CD4-positive, alpha-beta T cell (primary cell): ENCODE measurements around the gene SAMMSON. TPM values are rescaled to one million over a fixed set of nuclear protein-coding genes. Genes with fewer than 3 reads are reported as not detected.
A peak's percentile ranks its signal among the peaks of the same experiment; 100 is the strongest.

Experiments
- ATAC-seq: fragments of 200-7000 bp; cut with Tn5 transposase; one replicate; pipeline ENCODE4 v1.10.0; 2022; ENCODE audit warnings: mild to moderate bottlenecking; ENCODE audit not compliant: poor library complexity
- CTCF ChIA-PET: fragments of 350-600 bp; sonication (Branson Sonifier 250); formaldehyde crosslinking; loops from one replicate; lab custom pipeline; 2021; ENCODE audit warnings: antibody characterized with exemption, inconsistent platforms; lab: Charles Lee
- POLR2A ChIA-PET: fragments of 350-600 bp; sonication (Branson Sonifier 250); formaldehyde crosslinking; loops from one replicate; lab custom pipeline; 2021; ENCODE audit warnings: antibody characterized with exemption, inconsistent platforms; lab: Charles Lee
- DNase-seq, 14 experiments: peaks; one replicate each; pipeline ENCODE4 v3.0.0-alpha.2; 2013 to 2020; ENCODE audit warnings: mixed read lengths in 2 of 14
- H3K27ac ChIP-seq, 2 donors: one replicate each; pipeline versions ENCODE4 v1.5.1 to v1.7.0; 2013; ENCODE audit warnings: low read length in 2 of 2, low read depth in 1 of 2, mild to moderate bottlenecking in 1 of 2
- H3K27me3 ChIP-seq, 2 experiments: 1 replicate in 1 of 2; 2 replicates in 1 of 2; pipeline versions ENCODE4 v1.6.1 to v1.7.0; 2013; ENCODE audit warnings: low read length in 2 of 2, control low read depth in 1 of 2, mild to moderate bottlenecking in 1 of 2, moderate library complexity in 1 of 2; ENCODE audit not compliant: insufficient read depth in 2 of 2, control insufficient read depth in 1 of 2
- H3K36me3 ChIP-seq: one replicate; pipeline ENCODE4 v1.6.1; 2013; ENCODE audit warnings: low read length, control low read depth; ENCODE audit not compliant: insufficient read depth
- H3K4me1 ChIP-seq: one replicate; pipeline ENCODE4 v1.6.1; 2013; ENCODE audit warnings: low read length, control low read depth; ENCODE audit not compliant: insufficient read depth
- H3K4me3 ChIP-seq: one replicate; pipeline ENCODE4 v1.5.1; 2013; ENCODE audit warnings: mild to moderate bottlenecking, low read length, moderate library complexity
- H3K9me3 ChIP-seq, 2 experiments: 1 replicate in 1 of 2; 2 replicates in 1 of 2; pipeline versions ENCODE4 v1.6.1 to v1.7.0; 2013; ENCODE audit warnings: low read length in 2 of 2, mild to moderate bottlenecking in 2 of 2, control low read depth in 1 of 2, moderate library complexity in 1 of 2; ENCODE audit not compliant: control insufficient read depth in 1 of 2, insufficient read depth in 1 of 2
- H3K27ac Mint-ChIP-seq: one replicate; pipeline ENCODE4 v1.8.0; 2020; ENCODE audit warnings: mixed read lengths
- H3K27me3 Mint-ChIP-seq: one replicate; pipeline ENCODE4 v1.8.0; 2021; ENCODE audit warnings: mixed read lengths
- H3K36me3 Mint-ChIP-seq: one replicate; pipeline ENCODE4 v1.8.0; 2021; ENCODE audit warnings: low read depth, mixed read lengths
- H3K4me1 Mint-ChIP-seq: one replicate; pipeline ENCODE4 v1.8.0; 2021; ENCODE audit warnings: low read depth, mixed read lengths
- H3K4me3 Mint-ChIP-seq: one replicate; pipeline ENCODE4 v1.8.0; 2020; ENCODE audit warnings: mild to moderate bottlenecking, mixed read lengths
- H3K9me3 Mint-ChIP-seq: one replicate; pipeline ENCODE4 v1.8.0; 2020; ENCODE audit warnings: mixed read lengths
- CTCF ChIP-seq: fragments of 200-600 bp; IDR thresholded peaks from one replicate; pipeline ENCODE4 v1.8.0; 2022; ENCODE audit warnings: antibody characterized with exemption, mild to moderate bottlenecking
- intact Hi-C, 2 experiments: fragments of 100-400 bp; cut with DNase I in 1 of 2; cut with micrococcal nuclease in 1 of 2; formaldehyde crosslinking; loops; one replicate each; pipeline versions ENCODE4 v1.15.1 to v1.9.0; 2023 to 2025; cut with DNase I, micrococcal nuclease
- total RNA-seq, 174 experiments: library from RNA in 2 of 174; stranded (reverse) in 2 of 174; gene quantifications; one replicate each; pipeline ENCODE4 v1.2.3 and lab custom pipeline; 2021 to 2026

SAMMSON gene
- total RNA-seq, 2 experiments from 2014 or later: not detected

DNA sequence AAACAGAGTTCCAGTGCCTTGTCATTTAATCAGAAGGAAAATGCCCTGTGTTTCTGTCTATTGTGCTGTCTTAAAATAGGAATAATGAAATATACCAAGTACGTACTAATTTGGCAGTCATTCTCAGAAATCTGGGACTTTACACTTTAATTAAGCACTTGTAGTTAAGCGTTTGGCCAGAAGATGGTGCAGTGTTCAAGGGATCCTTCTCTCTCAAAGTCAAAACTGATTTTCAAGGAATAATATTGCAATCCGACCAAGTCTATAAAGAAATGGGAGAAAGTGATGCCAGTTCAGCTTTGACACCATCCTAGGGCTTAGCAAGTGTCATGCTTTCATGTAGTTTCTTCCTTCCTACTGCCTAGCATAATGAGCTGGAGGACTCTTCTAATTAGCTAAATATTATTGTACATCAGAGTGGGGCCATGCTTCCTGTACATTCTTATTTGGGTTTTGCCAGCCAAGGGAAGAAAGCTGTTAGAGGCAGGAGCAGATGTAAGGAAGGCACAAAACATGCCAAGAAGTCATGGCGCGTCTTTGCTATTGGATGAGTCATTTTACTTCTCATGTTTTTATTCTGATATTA, 64.8 kb downstream of the SAMMSON start:
- POLR2A ChIA-PET: no interaction called here
- Mint-ChIP-seq H3K27me3 (peaks cover 3% of the 10 kb centered on the region), H3K36me3 (no peaks in the 10 kb centered on the region), H3K9me3 (no peaks in the 10 kb centered on the region), H3K4me3 (no peak overlapping the region), H3K4me1 (no peaks in the 10 kb centered on the region), H3K27ac (no peak overlapping the region)
- no peaks in the 10 kb centered on the region for H3K36me3 ChIP-seq
- H3K4me3 ChIP-seq: no peak overlapping the region
- ATAC-seq: no peak
- no peaks in the 10 kb centered on the region for H3K27me3 ChIP-seq
- no peak overlapping the region for H3K27ac ChIP-seq
- intact Hi-C loops: loop anchor here in 1 of 2 experiments (2.0 to 10.0 kb wide), 2 partner anchors 1589 to 1621 kb away; no protein-coding TSS in a partner anchor
- peak in 4 of 14 experiments; percentile 3 to 34 (median 15) for DNase-seq
- TF ChIP-seq CTCF: peak; percentile 54
- H3K4me1 ChIP-seq: no peaks in the 10 kb centered on the region
- CTCF ChIA-PET: no interaction called here
- H3K9me3 ChIP-seq: no peaks in the 10 kb centered on the region

- no peak for ATAC-seq
- H3K4me1 ChIP-seq: no peaks in the 10 kb centered on the region
- no peaks in the 10 kb centered on the region for H3K4me1 Mint-ChIP-seq
Observed at GRCh38 chr3:70065696-70066253, 66.2 kb downstream of the SAMMSON start.

DNA sequence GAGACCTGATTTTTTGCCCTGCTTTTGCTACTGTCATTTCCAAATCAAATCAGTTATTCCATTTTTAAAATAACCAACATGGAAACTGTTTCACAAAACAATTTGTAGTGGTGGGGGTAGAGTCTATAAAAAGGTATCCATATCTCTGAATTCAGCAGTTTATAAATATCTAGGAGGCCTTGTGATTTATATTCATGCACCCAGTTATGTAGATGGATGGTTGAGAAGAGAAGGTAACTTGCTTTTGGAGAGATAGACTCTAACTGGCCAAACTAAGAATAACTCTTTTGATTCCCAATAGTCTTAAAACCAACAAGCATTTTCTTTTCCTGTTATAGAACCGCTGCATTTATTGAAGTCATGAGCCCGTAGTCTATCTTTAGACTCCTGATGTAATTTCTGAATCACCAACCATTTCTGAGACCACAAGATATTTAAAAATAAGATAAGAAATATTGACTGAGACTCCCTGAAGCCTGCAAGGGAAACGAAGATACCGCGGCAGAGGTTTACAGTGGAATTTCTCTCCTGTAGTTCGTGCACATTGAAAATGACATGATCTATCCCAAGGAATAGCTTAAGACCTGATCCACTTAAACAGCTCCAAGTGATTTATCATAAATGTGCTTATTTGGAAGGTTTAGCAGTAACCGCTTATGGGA, 68.5 kb downstream of the SAMMSON start:
- ChIA-PET CTCF (no interaction called here), POLR2A (no interaction called here)
- no peak for TF ChIP-seq CTCF
- H3K4me3 ChIP-seq: no peak overlapping the region
- no peak for DNase-seq
- peaks cover 5 to 13% of the 10 kb centered on the region in 2 experiments for H3K27me3 ChIP-seq
- H3K4me1 ChIP-seq: no peaks in the 10 kb centered on the region
- no peak overlapping the region for H3K27ac ChIP-seq
- H3K36me3 ChIP-seq: no peaks in the 10 kb centered on the region
- H3K36me3 Mint-ChIP-seq: no peaks in the 10 kb centered on the region
- no peaks in the 10 kb centered on the region for H3K9me3 Mint-ChIP-seq
- H3K4me3 Mint-ChIP-seq: no peak overlapping the region
- no peaks in the 10 kb centered on the region for H3K4me1 Mint-ChIP-seq
- ATAC-seq: no peak
- no peaks in the 10 kb centered on the region for H3K9me3 ChIP-seq
- H3K27ac Mint-ChIP-seq: no peak overlapping the region
- H3K27me3 Mint-ChIP-seq: peaks cover 25% of the 10 kb centered on the region
- intact Hi-C loops: loop anchor here (5.0 to 10.0 kb wide), 3 partner anchors 1519 to 1617 kb away; no protein-coding TSS in a partner anchor

More at GRCh38 chr3:70065696-70066253, 66.2 kb downstream of the SAMMSON start:
- Histone ChIP-seq H3K36me3 (no peaks in the 10 kb centered on the region), H3K27ac (no peak overlapping the region), H3K27me3 (peaks cover 0 to under 1% of the 10 kb centered on the region in 2 experiments), H3K9me3 (no peaks in the 10 kb centered on the region), H3K4me3 (no peak overlapping the region)
- ChIA-PET CTCF (no interaction called here), POLR2A (no interaction called here)
- DNase-seq: no peak
- Mint-ChIP-seq H3K27ac (no peak overlapping the region), H3K27me3 (peaks cover 12% of the 10 kb centered on the region), H3K4me3 (no peak overlapping the region), H3K36me3 (no peaks in the 10 kb centered on the region), H3K9me3 (no peaks in the 10 kb centered on the region)
- intact Hi-C loops: loop anchor here (2.0 to 10.0 kb wide), 4 partner anchors 1522 to 1619 kb away; no protein-coding TSS in a partner anchor
- TF ChIP-seq CTCF: no peak
